ENCODE results near the gene CREBBP.

Gene CREBBP

GRCh38 chr16:3856367-3857141 lies 24.0 kb downstream of the CREBBP start:
- DNase-seq (ENCODE audit: low spot score), result no peak

- DNase-seq (ENCODE audit: low spot score), result no peak
These were observed 25.6 kb downstream of the CREBBP start for GRCh38 chr16:3854750-3855541.

GRCh38 chr16:3850544-3850899 lies 30.0 kb downstream of the CREBBP start:
- no peak for DNase-seq (ENCODE audit: low spot score)

GRCh38 chr16:3849751-3850543 lies 30.6 kb downstream of the CREBBP start:
- no peak for DNase-seq (ENCODE audit: low spot score)

- DNase-seq (ENCODE audit: low spot score), result no peak
These were observed 33.9 kb downstream of the CREBBP start for GRCh38 chr16:3846595-3847091.

- no peak for DNase-seq (ENCODE audit: low spot score)
These were observed 34.4 kb downstream of the CREBBP start for GRCh38 chr16:3846087-3846486.

- no peak for DNase-seq (ENCODE audit: low spot score)
These were observed 37.5 kb downstream of the CREBBP start for GRCh38 chr16:3842994-3843393.

GRCh38 chr16:3841729-3842508 lies 38.6 kb downstream of the CREBBP start:
- no peak for DNase-seq (ENCODE audit: low spot score)

GRCh38 chr16:3839402-3840184 lies 40.9 kb downstream of the CREBBP start:
- no peak for DNase-seq (ENCODE audit: low spot score)

GRCh38 chr16:3838600-3839401 lies 41.7 kb downstream of the CREBBP start:
- DNase-seq (ENCODE audit: low spot score), result no peak

- no peak for DNase-seq (ENCODE audit: low spot score)
These were observed 42.5 kb downstream of the CREBBP start for GRCh38 chr16:3837851-3838586.

GRCh38 chr16:3836641-3837040 lies 43.9 kb downstream of the CREBBP start:
- DNase-seq (ENCODE audit: low spot score), result no peak

- no peak for DNase-seq (ENCODE audit: low spot score)
These were observed 45.4 kb downstream of the CREBBP start for GRCh38 chr16:3835089-3835602.

- DNase-seq (ENCODE audit: low spot score), result no peak
These were observed 47.8 kb downstream of the CREBBP start for GRCh38 chr16:3832668-3833067.

- DNase-seq (ENCODE audit: low spot score), result no peak
These were observed 49.8 kb downstream of the CREBBP start for GRCh38 chr16:3830625-3831254.

- no peak for DNase-seq (ENCODE audit: low spot score)
These were observed 50.6 kb downstream of the CREBBP start for GRCh38 chr16:3829631-3830536.

- no peak for DNase-seq (ENCODE audit: low spot score)
These were observed 54.6 kb downstream of the CREBBP start for GRCh38 chr16:3825940-3826339.

Measured in iPS-NIHi11 (cell line).